Activated CD8-positive, alpha-beta memory T cell treated with anti-CD3 and anti-CD28 coated beads, Interleukin-2, amount 50 U/mL, for 24 hours (primary cell): ENCODE results near the gene FNIP2.
"Not testable (repeated sequence)": the region's sequence is repeated elsewhere in the genome, so short reads cannot be mapped to it uniquely, and the experiment has no call there.

Experiments used
- DNase-seq: peaks from one replicate; pipeline ENCODE4 v3.0.0-alpha.2; 2020; ENCODE audit errors: extremely low read depth

FNIP2 gene

DNA sequence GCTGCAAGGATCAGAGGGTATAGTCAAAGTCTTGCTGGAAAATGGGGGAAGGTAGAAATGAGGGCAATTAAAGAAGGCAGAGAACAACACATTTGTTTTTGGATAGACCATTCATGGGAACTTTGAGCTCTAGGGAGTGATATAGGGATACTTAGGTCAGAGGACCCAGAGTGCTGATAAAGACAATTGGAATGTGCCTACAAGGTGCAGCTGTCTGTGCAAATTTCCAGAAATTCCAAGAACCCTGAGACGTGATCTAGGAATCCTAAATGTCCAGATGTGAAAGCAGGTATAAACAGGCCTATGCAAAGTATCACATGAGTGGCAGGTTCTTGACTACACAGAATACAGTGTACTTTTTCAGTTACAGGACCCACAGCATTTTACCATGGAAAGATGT, 24.2 kb downstream of the FNIP2 start:
- DNase-seq: no peak

DNA sequence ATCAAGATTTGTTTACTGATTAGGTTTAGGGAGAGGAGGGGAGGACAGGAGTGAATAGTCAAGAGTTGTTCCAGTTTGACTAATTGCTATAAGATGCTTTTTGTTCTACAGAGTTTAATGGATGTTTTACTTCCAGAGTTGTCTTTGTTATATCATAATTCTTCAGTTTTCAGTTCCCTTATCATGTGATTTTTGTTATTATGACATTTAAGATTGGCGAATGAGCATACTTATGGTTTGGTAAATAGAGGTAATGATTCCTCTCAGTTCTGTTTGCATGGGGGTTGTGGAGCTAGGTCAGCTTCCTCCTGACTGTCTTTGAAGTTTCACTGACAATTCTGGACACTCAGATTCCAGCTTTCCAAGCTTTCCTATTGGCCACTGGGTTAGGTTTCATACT, 24.6 kb downstream of the FNIP2 start:
- not testable (repeated sequence) for DNase-seq

- no peak for DNase-seq
Measured at GRCh38 chr4:158796370-158797140, 27.7 kb downstream of the FNIP2 start.

GRCh38 chr4:158798062-158798461, 29.2 kb downstream of the FNIP2 start:
- DNase-seq: no peak

- DNase-seq: no peak
Measured at GRCh38 chr4:158799013-158799770, 30.4 kb downstream of the FNIP2 start.

- DNase-seq: no peak
Measured at GRCh38 chr4:158799856-158800255, 31.0 kb downstream of the FNIP2 start.

DNA sequence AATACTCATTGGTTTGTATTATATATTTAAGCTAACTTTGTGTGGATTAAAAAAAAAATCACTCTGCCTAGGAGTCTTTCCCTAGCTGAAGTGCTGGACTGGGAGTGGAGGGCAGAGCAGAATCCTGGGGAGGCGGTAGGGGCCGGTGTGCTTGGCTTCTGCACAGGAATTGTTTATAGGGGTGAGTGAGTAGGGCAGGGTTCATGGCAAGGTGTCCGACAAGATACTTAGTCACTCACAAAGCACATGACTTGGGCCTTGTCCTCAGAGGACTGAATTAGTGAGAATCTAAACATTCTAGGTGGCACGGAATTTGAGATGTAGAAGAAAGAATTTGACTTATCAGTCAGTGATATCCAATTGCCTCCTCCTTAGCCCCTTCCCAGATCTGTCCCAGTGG, 32.2 kb downstream of the FNIP2 start:
- DNase-seq: no peak

DNA sequence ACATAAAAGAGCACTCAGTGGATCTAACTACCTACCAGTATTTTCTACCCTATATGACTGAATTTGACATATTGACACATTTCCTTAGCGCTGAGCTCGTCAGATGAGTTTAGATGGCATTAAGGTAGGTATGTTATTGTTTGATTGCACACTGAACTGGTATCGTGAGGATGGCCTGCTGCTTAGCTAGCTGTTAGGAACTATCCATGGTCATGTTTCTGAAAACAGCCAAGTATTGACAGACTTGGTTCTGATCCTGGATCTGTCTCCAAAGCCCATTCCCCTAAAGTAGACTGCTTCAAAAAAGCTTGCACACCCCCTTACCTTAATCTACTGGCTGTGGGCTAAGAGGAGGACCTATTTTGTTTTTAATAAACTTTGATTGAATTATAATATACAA, 32.9 kb downstream of the FNIP2 start:
- DNase-seq: no peak

GRCh38 chr4:158802914-158803313, 34.1 kb downstream of the FNIP2 start:
- DNase-seq: no peak

DNA sequence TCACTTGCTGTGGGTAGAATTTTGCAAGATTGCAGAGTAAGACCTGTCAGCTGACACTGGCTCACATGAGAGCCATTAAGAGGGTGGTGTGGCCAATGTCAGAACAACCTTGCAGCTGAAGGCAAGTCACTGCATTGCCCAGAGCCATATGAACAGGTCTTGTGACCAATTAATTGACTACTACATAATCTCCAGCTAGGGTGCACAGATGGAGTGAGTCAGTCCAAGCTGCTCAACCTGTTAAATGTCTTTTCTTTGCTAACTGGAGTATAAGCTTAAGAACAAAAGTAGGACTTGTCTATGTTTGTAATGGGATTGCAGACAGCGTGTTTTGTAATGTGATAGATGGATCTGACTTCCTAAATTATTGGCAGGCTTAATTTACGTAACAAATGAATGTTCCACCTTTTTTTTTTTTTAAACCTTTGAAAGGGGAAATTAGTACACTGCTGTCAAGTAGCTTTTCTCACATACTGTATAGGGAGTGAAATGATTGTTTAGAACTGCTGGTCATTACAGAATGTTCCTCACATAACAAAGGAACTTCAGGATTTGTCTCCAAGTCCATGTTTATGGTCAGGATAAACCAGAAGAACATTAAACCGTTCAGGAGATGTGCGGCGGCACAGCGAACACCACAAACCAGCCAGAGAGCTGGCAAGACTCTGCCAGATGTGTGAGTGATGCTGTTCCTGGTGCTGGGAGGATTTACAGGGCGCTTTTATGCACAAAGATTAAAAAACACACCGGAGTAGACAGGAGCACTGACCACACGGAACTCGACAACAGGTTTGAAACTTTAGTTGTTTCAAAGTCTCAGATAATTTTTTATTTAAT, 37.0 kb downstream of the FNIP2 start:
- DNase-seq: no peak

DNA sequence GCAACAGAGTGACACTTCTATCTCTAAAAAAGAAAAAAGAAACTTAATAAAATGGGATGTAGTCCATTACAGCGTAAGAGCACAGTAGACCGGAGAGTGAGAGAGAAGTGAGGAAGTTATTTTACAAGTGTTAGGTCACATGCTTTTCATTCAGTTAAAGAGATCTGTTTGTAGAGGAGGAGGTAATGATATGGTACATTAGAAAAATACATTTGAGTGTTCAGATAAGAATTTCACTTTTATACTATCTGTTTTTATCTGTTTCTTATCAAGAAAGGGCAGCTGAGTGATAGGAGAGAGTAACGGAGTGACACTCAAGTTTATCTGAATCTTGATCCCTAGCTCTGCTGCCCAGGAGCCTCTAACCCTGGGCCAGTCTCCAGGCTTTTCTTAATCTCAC, 38.9 kb downstream of the FNIP2 start:
- no peak for DNase-seq

DNA sequence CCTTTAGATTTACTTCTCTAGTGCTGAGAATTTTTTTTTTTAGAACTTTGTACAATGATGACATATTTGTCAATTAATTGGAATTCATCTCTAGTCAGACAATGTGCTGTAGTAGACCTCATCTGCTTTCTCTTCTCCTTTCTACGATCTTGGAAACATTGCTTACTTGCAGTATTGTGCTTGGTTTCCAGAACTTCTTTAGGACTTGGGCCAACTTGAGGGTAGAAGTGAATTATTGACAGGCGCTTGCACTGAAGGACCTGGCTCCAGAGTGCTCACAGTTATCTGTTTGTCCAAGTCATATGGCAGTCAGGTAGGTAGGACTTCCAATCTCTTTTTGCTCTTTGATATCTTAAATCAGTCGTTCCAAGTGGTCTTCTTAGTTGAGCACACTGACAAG, 39.6 kb downstream of the FNIP2 start:
- no peak for DNase-seq

DNA sequence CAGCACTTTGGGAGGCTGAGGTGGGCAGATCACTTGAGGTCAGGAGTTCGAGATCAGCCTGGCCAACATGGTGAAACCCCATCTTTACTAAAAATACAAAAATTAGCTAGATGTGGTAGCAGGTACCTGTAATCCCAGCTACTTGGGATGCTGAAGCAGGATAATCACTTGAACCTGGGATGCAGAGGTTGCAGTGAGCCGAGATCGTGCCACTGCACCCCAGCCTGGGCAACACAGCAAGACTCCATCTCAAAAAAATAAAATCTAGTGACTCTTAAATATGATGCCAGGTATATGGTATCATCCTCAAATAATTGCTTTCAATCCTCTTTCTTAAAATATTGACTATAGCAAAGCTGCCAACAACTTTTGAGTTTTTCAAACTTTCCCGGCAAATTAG, 40.4 kb downstream of the FNIP2 start:
- DNase-seq: not testable (repeated sequence)

- DNase-seq: no peak
Measured at GRCh38 chr4:158809611-158810486, 41.0 kb downstream of the FNIP2 start.

DNA sequence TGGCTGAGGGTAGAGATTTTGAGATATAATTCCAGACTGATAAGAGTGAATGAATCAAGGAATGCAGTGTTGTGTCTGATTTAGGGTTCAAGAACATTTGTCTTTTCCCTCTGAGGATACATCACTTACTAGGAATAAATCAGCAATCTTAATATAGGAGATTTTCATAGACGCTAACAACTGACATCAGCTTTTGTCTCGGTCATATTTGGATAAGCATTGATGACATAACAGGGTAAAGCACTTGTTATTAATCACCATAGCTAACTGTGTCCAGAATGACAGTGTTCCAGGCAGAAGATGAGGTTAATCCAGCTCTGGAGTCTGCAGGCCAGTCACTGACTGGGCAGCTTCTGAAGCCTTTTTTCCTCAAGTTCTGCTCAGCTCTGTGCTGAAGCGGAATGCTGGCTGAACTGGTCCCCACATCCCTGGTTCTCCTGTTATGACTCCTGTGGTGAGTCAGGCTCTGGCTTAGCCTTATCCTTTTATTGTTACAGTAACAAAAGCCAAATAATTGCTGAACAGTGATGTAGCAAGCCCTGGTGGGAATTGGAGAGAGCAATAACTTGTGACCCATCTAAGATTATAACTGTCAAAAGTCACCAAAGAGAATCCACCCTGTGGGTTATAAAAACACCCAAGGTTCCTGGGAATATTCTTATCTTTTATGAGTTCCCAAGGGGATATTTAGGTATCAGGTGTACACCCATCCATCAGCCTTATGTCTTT, 41.8 kb downstream of the FNIP2 start:
- no peak for DNase-seq

DNA sequence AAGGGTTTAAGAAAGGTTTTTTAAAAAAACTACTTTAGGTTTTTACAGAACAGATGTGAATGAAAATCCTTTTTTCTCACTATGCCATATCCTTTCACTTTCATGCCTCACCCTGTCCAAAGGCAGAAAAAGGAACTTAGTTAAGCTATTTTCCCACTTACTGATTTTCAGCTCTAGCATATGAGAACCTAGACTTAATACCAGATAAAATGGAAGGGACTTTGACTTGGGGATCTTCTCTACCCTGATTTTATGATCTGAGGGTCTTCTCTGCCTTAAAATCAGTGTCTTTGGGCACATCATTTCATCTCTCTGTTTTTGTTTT, 42.4 kb downstream of the FNIP2 start:
- no peak for DNase-seq

DNA sequence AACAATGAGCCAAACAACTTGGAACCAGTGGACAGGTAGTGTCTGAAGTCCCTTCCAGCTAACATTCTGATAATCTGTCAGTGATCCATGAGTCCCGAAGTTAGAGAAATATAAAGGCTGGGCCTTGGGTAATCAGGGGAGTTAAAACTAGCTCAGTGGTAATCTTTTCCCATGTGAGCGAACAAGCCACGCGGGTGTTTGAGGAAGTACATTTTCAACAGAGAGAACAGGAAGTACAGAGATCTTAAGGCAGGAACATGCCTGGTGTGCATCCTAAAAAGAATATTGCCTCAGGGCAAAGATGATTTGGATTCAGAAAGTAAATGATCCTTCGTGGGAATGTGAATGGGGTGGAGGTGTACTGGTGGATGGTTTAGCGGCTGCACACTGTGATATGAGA, 42.9 kb downstream of the FNIP2 start:
- DNase-seq: no peak

- no peak for DNase-seq
Measured at GRCh38 chr4:158812133-158812532, 43.3 kb downstream of the FNIP2 start.

GRCh38 chr4:158812543-158812942, 43.7 kb downstream of the FNIP2 start:
- no peak for DNase-seq

GRCh38 chr4:158813113-158813512, 44.3 kb downstream of the FNIP2 start:
- DNase-seq: no peak

- DNase-seq: no peak
Measured at GRCh38 chr4:158814207-158814606, 45.4 kb downstream of the FNIP2 start.
